GM18858 (cell line): ENCODE results near the gene SDK2.

Experiments used
- ATAC-seq: cut with Tn5 transposase; IDR thresholded peaks from one replicate; pipeline ENCODE4 v1.9.1; 2021; ENCODE audit not compliant: unreplicated experiment

The SDK2 gene

DNA sequence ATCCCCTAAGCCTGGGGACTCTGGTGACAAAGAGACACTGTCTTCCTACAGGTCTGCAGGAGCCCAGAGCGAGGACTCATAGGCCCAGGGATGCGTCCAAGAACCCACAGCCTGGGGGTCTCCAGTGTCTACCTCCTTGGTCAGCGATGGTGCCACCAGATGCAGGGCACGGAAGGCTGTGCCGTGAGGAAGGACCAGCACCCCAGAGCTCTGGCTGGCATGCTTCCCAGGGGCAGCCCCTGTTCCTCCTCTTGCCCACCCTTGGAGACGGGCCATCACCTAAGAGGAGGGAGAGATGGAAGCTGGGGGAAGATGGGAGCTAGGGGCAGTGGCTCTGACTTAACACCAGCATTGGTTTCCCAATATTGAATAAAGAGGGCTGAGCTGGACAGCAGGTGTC lies 125.2 kb downstream of the SDK2 start:
- no peak for ATAC-seq

DNA sequence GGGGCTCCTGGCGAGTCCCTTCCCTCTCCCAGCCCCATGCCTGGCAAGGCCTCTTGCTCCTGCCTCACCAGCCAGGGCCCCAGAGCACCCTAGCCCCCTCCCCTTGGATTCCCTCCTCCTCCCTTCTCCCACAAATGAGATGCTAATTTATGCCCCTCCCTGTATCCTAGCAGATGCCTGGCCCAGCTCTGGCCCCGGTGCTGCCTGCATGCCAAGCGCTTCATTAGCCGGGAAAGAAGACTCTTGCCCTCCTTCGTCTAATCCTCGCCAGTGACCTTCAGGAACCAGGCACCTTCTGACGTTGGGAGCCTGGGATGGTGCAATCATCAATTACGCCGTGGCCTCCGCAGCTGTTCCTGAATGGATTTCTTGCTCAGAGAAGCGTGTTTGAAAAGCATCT lies 127.8 kb downstream of the SDK2 start:
- ATAC-seq, result no peak

DNA sequence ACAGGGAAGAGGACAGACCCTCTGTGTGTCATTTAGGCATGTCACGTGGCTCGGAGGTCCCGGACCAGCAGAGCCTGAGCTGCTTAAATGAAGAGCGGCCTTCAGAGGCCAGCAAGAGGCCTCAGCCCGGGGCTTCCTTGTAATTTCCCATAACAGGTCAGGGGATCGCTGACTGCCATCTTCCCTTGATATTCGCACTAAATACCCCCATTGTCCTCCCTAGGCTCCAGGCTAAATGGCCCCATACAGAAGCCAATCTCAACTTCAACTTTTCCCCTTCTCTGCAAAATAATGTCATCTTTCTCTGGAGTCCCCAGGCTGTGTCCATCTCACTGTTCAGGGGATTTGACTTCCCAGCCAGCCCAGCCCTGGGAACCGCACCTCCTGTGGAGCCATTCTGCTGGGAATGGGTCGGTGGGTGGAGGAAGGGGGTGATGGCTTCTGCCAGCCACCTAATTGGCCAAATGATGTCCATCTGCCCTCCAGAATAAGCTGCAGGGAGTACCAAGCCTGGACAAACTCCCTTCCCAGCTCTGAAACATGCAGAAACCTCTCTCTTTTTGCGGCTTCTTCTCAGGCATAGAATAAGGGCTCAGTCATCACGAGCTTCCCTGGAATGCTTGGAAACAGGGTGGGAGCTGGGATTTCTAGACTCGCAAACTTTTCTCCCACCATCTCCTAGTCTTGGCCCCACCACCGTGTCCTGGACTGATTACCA lies 129.9 kb downstream of the SDK2 start:
- no peak for ATAC-seq

DNA sequence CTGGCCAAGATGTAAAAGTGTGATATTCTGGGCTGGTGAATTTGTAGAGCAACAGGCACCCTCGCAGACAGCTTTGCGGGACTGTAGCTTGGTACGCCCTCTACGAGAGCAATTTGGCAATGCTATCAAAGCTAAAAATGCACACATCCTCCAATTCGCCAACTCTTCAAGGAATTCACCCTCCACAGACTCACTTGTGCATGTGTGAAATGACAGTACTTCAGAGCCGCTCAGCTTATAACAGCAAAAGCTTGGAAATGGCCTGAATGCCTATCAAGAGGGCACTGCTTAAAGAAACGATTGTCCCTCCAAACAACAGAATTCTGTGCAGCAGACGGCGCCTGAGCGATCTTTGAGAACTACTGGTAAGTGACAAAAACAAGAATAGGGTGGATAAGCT lies 130.8 kb downstream of the SDK2 start:
- no peak for ATAC-seq

DNA sequence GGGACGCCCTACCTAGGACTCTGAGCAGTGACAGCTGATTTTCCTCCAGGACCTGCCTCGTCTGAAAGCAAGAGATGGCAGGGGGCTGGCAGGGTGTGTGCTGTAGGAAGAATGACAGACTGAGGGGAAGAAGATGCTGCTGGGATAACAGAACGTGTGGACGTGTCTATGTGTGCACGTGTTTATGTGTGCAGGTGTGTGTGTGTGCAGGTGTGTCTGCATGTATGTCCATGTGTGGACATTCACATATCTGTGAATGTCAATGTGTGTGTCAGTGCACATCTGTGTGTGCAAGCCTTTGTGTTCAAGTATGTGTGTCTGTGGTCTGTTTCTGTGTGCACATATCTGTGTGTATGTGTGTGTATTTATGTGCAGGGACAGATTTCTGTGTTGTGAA lies 132.5 kb downstream of the SDK2 start:
- no peak for ATAC-seq

DNA sequence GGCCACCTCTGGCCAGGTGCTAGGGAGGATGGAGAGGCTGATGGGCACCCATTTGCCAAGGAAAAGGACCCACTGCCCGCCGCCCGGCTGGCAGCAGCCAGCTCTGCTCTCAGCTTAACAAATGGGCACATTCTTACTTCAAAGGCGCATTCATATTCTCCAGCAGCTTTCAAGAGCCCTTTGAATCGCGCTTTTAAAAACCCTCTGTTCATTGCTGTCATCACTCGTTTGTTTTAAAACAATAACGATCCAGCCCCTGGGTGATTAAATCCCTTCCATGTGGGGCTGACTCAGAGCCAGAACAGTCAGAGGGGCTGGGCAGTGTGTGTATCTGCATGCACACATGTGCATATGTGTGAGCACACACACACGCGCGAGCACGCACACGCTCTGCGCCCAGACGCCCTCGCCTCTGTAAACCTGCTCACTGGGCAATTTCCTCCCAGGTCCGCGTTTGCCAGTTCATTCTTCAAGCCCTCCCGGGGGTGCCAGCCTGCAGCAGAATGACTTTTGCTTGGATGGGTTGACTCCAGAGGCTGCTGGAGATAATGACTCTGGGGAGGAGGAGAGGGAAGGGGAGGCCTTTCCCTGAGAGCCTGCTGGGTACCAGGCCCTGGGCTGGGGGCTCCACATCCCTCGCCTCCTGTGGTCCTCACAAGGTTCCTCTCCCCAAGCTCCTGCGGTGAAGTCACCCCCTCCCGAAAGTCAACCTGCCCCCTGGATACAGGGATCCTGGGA lies 133.1 kb downstream of the SDK2 start:
- no peak for ATAC-seq

DNA sequence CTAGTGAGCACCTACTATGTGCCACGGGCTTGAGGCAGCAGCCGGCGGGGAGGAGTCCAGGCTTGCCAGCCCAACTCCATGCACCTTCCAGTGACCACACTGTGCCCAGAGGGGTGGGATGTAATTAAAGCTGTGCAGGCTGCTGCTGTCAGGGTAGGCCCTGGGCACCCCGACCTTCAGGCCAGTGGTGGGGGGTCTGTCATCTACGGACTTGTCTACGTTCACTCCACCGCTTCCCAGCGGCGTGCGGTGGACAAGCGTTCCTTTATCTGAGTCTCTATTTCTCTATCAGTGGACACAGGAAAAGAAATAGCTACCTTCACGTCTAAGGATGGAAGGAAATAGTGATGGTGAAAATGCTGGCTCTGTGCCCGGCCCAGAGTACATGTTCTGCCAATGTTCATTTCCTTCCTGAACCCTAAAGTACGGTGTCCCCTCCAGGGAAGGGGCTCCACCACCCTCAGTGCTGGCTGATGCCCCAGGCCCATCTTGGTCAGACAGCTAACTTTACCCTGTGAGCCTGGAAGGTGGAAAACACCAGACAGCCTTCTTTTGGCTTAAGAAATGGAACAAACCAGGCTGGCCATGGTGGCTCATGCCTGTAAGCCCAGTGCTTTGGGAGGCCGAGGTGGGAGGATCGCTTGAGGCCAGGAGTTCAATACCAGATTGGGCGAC lies 135.2 kb downstream of the SDK2 start:
- ATAC-seq, result no peak

DNA sequence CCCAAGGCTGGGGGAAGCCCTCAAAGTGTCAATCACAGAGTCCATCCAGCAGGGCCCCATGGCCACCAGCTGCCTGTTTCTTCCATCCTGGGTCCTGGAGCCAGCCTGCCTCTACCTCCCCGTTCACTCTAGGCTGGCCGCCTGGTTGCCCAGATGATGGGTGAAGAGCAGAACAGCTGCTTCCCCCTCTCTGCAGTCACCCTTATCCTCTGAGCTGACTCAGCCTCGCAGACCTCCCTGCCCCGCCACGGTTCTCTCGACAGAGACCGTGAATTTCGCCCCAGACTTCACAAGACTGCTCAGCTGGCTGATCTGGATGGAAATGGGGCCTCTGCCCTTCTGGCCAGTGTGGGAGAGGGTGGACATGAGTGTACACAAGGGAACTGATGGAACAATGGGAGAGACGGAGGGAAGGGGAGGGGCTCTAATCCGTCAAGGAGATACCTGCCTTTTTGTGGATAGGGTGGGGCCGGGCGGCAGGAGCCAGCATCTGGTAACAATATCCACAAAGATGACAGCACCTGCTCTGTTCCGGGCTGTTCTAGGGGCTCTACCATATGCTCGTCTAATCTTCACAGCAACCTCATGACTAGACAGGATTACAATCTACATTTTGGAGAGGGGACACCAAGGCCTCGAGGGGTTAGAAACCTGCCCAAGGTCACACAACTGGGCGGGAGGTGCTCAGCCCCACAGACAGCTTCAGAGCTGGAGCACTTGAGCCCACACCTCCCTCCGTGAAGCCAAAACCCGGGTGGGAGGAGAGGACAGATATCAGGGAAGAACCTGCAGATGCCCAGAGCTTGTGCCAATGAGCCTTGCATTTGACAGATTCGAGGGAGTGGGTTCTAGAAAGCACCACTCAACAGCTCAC lies 136.0 kb downstream of the SDK2 start:
- no peak for ATAC-seq

DNA sequence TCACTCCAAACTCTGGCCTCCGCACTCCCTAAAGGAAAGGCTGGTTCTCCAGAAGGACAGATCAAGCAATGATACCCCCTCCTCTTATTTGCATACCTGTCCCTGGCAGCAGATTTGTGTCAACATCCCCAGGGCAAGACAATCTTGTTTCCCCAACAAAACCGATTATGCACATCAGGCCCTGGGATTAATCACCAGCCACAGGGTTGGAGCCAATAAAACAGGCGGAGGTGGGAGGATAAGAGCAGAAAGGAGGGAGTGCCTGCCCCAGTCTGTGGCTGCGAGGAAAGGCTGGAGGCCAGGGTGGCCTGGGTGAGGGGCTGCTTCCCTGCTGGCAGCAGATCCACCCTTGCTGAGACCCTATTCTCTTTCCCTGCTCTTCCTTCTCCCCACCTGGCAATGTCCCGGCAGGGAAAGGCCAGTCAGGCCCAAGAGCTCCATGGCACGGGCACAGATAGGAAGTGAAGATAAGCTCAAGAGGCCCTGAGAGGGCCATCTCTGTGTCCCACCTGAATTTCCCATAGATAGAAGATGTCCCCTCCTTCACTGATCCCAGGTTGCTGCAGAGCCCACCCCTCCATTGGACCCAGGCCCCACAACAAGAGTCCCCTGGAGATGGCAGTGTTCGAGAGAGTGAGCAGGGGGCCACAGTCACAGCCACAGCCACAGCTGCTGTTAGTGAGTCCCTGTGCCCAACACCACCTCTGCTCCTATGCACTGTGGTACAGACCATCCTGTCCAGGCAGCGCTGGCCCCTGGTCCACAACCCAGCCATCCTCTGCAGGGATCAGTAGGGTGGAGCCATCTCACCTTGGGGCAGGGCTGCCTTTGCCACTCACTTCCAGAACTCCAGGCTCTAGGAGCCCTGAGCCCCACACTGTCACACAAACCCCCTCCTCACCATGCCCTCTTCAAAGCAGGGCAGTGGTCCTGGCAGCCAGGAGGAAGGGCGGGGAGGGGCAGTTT lies 137.5 kb downstream of the SDK2 start:
- ATAC-seq, result no peak

DNA sequence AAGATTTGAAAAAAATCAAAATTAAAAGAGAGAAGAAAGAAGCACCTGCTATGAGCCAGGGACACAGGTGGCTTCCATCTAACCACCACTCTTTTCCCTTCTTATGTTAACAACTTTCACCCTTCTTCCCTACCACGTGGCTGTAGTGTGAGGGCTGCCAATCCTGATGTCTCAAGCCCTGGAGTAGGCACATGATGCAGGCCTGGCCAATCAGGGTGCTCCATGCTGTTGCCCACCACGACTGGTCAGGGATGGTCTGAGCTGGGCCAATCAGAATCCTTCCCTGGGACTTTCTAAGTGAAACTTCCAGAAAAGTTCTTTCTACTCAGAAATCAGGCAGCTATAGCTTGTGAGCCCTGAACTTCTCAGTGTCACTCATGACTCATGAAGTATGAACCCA lies 140.7 kb downstream of the SDK2 start:
- ATAC-seq, result no peak

DNA sequence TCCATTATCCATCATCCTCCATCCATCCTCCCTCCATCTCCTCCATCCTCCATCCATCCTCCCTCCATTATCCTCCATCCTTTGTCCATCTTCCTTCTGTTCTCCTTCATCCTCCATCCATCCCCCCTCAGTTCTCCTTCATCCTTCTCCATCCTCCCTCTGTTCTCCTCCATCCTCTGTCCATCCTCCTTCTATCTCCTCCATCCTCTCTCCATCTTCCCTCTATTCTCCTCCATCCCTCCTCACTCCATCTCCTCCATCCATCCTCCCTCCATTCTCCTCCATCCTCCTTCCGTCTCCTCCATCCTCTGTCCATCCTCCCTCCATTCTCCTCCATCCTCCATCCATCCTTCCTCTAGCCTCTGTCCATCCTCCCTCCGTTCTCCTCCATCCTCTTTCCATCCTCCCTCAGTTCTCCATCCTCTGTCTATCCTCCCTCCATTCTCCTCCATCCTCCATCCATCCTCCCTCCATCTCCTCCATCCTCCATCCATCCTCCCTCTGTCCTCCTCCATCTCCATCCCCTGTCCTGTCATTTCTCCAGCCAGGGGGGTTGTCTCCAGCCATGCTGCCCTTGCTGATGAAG lies 143.7 kb downstream of the SDK2 start:
- ATAC-seq, result no peak

DNA sequence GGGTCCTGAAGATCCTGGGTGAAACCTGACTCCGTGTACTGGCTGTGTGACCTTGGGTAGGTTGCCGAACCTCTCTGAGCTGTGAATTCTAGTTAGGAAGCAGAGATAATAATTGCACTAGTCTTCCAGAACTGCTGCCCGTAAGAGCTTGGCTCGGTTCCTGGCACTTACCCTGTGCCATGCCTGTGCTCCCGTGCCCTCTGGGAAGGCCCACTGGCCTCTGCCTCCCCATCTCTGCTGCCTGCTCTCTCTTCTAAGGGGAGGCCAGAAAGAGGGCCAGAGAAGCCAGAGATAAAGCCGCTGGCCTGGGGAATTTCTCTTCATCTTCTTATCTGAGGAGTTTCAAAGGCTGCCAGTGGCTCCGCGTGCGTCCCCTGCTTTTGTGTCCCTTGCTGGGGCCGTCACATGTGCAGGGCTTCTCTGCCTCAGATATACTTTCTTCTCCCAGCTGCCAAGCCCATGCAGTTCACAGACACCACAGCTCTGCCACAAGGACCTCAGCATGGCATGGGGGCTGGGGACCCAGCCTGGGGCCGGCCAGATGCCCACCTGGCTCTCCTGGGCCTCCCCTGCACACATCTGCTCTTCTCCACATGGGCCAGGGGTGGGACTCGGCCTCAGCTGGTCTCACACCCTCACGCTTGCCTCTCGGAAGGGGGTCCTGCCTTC lies 145.2 kb downstream of the SDK2 start:
- ATAC-seq, result no peak

DNA sequence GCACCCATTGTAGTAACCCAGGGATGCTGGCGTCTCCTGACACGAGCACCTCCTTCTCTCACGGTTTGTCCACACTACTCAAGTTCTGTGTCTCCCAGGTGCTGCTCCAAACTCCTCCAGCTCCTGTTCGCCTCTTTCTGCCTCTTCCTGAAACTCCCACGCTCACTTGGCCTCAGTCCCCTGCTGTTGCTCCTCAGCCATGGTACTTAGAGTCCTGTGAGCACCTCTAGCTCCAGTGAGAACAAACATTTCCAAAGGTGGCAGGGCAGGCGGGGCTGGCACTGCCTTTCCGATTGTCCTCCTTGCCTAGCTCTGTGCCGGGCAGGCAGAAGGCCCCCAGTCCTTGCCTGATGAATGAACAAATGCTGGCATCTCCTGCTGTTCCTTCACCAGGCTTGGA lies 146.1 kb downstream of the SDK2 start:
- no peak for ATAC-seq

DNA sequence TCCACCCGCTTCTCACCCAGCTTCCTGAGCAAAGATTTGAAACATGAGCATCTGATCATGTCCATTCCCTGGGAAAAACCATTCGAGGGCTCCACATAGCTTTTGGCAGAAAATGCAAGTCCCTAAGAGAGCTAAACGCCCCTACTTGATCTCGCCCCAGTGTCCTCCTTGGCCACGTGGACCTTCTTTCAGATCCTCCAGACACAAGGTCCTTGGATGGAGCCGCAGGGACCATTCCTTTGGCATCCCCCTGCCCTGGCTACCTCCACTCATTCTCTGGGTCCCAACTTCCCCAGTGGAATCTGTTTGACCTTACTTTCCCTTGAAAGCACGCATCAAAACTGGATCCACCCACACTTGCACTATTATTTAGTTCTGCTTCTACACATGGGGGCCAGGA lies 146.5 kb downstream of the SDK2 start:
- ATAC-seq, result no peak

DNA sequence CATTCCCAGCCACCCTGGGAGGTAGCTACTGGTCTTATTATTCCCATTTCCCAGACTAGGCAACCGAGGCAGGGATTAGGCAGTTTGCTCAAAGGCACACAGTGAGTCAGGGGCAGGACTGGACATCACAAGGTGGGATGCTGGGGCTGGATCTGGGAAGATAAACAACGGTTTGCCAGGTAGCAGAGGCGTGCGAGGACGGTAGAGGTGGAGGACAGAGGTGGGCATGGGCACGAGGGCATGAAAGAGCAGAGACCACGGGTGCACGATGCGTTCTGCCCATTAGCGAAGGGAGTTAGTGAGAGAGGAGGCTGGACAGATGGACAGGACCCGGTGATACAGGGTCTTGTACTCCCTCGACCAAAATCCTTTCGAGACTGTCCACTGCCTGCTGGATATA lies 148.0 kb downstream of the SDK2 start:
- no peak for ATAC-seq

DNA sequence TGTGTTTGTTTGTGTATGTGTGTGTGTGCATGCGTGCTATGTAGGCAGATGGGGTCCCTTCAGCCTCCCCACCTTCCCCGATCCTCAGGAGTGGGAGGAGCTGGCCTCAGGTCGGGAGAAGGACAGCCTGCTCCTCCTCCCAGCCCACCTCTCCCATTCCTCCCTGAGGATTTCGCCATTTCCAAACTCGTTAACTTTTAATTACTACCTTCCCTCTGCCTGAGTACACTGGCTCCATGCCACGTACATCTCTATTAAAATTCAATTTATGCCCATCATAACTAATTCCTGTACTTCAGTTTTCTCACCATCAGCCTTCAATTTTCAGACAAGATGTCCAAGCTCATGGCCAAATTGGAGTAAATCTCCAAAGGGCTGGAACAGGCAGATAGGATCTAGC lies 148.6 kb downstream of the SDK2 start:
- ATAC-seq, result no peak

DNA sequence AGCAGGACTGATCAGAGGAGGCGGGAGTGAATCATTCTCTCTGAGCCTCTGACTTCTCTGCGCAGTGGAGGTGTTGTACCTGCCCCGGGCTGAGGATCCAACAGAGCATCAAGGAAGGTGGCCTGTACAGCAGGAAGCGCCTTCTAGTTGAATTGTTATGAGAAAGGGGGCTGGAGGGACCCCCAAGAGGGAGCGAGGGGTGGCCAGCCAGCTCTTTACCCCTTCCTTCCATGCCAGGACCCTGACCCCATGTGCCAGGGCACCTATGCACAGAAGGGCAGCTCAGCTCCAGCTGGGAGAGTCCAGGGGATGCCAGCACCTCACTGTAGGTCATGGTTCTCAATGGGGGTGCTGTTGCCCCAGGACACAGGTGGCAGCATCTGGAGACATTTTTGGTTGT lies 149.3 kb downstream of the SDK2 start:
- ATAC-seq, result no peak

DNA sequence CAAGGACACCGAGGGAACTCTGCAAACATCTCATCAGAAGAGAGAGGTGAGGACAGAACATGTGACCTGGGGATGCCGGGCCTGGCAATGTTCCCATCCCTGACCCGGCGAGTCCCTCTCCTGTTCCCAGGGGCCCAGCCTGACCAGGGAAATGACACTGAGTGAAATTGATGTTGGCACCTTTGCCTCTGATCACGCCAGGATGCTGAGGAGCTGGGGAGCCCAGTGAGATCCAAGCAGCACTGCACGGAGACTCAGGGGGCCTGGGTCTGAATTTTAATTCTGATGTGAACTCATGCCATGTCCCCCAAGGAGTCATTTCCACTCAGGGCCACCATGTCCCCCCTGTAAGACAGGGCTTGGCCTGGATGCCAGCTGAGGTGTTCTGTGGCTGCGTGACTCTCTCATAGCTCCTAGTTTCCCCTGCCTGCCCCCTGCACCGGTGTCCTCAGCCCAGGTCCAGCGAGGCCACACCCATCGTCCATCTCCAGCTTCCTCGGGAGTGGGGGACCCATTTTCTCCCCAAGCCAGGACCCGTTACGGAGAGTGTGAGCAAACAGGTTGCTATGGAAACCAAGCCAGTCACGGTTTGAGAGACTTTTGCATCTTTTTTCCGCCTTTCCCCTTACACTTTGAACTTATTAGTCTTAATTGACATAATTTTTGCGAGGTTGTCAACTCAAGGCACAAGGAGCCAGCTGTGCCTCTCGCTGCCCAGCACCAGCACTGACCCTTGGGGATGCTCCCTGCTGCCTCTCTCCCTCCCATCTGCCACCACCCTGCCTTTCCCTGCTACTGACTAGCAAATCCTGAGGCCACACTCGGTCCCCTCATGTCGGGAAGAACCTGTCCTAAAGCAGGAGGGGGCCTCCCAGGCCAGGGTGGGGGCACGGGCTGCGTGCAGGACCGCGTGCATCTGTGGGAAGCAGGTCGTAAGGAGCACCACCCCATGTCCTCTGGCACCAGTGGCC lies 150.0 kb downstream of the SDK2 start:
- no peak for ATAC-seq
